IPS-18c (cell line): ENCODE results near the gene EPAS1.

ENCODE experiments used
- H3K4me3 ChIP-seq: 2 replicates; pipeline ENCODE4 v1.7.0; 2013; ENCODE audit warnings: low read depth, mild to moderate bottlenecking, low read length, moderate library complexity; ENCODE audit not compliant: insufficient read depth
- H3K9me3 ChIP-seq: one replicate; pipeline ENCODE4 v1.6.1; 2013; ENCODE audit warnings: mild to moderate bottlenecking, low read length, moderate library complexity; ENCODE audit not compliant: control insufficient read depth, insufficient read depth

EPAS1 gene

GRCh38 chr2:46309052-46309953 lies 12.1 kb downstream of the EPAS1 start:
- peaks cover 4% of the 10 kb centered on the region for H3K9me3 ChIP-seq

GRCh38 chr2:46310446-46310845 lies 13.2 kb downstream of the EPAS1 start:
- Histone ChIP-seq H3K9me3 (peaks cover 4% of the 10 kb centered on the region), H3K4me3 (no peak overlapping the region)

More at GRCh38 chr2:46309052-46309953, 12.1 kb downstream of the EPAS1 start:
- H3K4me3 ChIP-seq: no peak overlapping the region

- H3K4me3 ChIP-seq: no peak overlapping the region
- peaks cover 4% of the 10 kb centered on the region for H3K9me3 ChIP-seq
Observed at GRCh38 chr2:46311651-46312223, 14.5 kb downstream of the EPAS1 start.

GRCh38 chr2:46313063-46313462 lies 15.9 kb downstream of the EPAS1 start:
- H3K9me3 ChIP-seq: peaks cover 4% of the 10 kb centered on the region
- no peak overlapping the region for H3K4me3 ChIP-seq

GRCh38 chr2:46314065-46314835 lies 17.0 kb downstream of the EPAS1 start:
- no peak overlapping the region for H3K4me3 ChIP-seq
- peaks cover 4% of the 10 kb centered on the region for H3K9me3 ChIP-seq

GRCh38 chr2:46315103-46315890 lies 18.1 kb downstream of the EPAS1 start:
- no peak overlapping the region for H3K4me3 ChIP-seq
- peaks cover 4% of the 10 kb centered on the region for H3K9me3 ChIP-seq

DNA sequence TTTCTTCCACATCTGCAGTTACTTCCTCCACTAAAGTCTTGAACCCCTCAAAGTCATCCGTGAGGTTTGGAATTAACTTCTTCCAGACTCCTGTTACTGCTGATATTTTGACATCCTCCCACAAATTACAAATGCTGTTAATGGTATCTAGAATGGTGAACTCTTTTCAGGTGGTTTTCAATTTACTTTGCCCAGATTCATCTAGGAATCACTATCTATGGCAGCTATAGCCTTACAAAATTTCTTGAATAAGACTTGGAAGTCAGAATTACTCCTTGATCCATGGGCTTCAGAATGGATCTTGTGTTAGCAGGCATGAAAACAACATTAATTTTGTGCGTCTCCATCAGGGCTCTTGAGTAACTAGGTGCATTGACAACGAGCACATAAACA lies 19.9 kb downstream of the EPAS1 start:
- no peak overlapping the region for H3K4me3 ChIP-seq
- H3K9me3 ChIP-seq: peaks cover 2% of the 10 kb centered on the region

- no peak overlapping the region for H3K4me3 ChIP-seq
- H3K9me3 ChIP-seq: peaks cover 2% of the 10 kb centered on the region
Observed at GRCh38 chr2:46318579-46319460, 21.6 kb downstream of the EPAS1 start.

GRCh38 chr2:46319711-46320110 lies 22.5 kb downstream of the EPAS1 start:
- Histone ChIP-seq H3K4me3 (no peak overlapping the region), H3K9me3 (no peaks in the 10 kb centered on the region)

DNA sequence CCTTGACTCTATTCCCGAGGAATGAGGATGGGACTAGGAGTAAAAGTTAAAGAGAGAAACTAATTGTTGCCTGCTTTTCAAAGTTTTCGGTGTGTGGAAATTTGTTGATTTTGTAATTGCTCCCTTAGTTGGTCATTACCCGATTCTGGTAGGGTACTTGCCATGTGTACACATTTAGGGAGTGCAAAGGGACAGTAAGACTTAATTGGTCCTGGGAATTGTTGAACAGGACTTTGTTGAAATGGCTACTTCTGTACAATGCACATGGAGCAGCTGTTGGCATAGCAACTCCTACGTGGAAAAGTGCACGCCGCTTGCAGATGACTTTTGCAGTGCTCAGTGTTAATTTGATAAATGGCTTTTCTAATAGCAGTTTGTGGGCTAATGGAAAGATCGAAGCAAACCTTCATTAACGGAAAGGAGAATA lies 22.9 kb downstream of the EPAS1 start:
- no peaks in the 10 kb centered on the region for H3K9me3 ChIP-seq
- H3K4me3 ChIP-seq: no peak overlapping the region

GRCh38 chr2:46323730-46324129 lies 26.5 kb downstream of the EPAS1 start:
- no peaks in the 10 kb centered on the region for H3K9me3 ChIP-seq
- no peak overlapping the region for H3K4me3 ChIP-seq

DNA sequence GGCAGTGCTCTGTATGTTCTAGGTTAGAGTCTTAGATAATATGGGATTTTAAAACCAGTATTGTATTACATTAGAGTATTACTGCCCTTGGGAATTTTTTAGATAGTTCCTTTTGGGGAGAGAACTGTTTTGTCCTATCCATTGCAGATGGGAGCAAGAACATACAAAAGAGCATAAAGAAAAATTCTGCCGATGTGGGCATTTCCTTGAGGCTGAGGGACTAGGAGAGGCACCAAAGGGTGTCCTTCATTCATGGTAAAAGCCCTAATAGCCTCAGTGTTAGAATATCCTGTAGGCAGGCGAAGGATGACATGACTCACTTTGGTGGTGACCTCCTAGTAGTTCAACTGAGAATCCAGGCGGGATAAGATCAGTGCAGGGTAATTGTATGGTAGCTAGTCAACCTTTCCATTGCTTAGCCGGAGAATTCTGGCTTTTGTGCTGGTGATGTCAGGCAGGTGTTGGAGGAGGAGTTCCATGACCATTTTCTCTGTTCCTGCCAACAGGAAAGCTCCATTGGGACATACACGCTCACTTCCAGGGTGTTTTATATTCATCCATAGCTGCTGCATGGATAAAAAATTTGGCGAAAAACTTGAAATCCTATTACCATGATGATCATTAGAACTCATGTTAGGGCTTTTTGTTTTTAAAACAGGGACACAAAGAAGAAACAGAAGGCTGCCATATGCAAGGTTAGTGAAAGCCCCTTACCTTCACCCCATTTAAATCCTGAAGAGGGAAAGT lies 28.1 kb downstream of the EPAS1 start:
- Histone ChIP-seq H3K4me3 (no peak overlapping the region), H3K9me3 (no peaks in the 10 kb centered on the region)

- H3K4me3 ChIP-seq: no peak overlapping the region
Observed at GRCh38 chr2:46326231-46326980, 29.2 kb downstream of the EPAS1 start.

DNA sequence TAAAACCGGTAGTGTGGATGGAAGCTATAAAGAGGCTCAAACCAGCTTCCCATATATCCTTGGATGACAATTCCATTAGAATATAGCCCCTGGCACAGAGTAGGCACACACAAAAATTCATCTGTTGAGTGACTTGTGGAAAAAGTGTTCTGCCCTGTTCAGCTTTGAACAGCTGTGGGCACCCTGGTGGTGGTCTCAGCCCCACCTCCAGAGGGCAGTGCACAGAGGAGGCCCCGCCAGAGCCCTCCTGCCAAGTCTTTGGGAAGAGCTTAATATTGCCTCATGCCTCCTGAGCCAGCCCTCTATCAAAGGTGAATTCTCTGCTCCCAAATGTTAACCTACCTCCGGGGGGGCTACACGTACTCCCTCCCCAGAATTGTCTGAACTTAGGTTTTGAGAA lies 30.4 kb downstream of the EPAS1 start:
- Histone ChIP-seq H3K9me3 (no peaks in the 10 kb centered on the region), H3K4me3 (no peak overlapping the region)

More at GRCh38 chr2:46326231-46326980, 29.2 kb downstream of the EPAS1 start:
- H3K9me3 ChIP-seq: no peaks in the 10 kb centered on the region

GRCh38 chr2:46328291-46328690 lies 31.1 kb downstream of the EPAS1 start:
- Histone ChIP-seq H3K9me3 (no peaks in the 10 kb centered on the region), H3K4me3 (no peak overlapping the region)
